ENCODE measurements around the gene HLA-DRA. TPM values are rescaled to one million over a fixed set of nuclear protein-coding genes. Genes with fewer than 3 reads are reported as not detected.

Gene HLA-DRA
- polyA plus RNA-seq, 2 of the 4 experiments (the other 2 are of a cell fraction): not detected

DNA sequence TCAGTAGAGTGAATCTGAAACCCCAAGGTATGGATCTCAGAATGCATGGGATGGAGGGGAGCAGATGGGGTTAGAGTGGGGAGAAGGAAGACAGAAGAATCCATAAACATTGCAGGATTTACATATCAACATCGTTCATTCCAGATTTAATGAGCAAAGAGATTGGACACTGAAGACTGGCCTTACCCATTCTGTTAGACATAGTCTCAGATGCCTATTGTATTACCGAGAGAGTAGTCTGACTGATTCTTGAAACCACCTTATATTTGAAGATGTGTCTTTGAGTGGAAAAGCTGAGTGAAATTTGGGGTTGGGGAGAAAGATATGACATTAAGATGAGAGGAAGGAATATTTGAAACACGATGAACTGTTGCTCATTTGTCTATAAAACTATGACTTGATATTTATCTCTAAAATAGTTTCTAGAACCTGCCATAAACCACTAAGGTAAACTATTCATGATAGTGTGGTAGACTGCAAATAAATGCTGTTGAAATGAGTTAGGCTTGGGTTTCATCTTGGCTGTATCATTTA, 5.7 kb downstream of the HLA-DRA start:
- ChIA-PET CTCF (interaction anchor here (0.7 to 1.4 kb wide), 3 partner anchors 10 to 421 kb away, joined by 3 to 4 read pairs (median 3); no protein-coding TSS in a partner anchor), POLR2A (no interaction called here)
- TF ChIP-seq HOXA7 (CRISPR knock-in tag; IDR thresholded peaks at IDR 0.05) (no peak), RFX5 (IDR thresholded peaks at IDR 0.05) (no peak), CBX8 (IDR thresholded peaks at IDR 0.05) (no peak), KDM1A (IDR thresholded peaks at IDR 0.05; ENCODE audit: low read depth) (no peak), TFCP2L1 (CRISPR knock-in tag; IDR thresholded peaks at IDR 0.05) (no peak), EHF (CRISPR knock-in tag; IDR thresholded peaks at IDR 0.05) (no peak), BCL3 (IDR thresholded peaks at IDR 0.05) (no peak), CHD2 (IDR thresholded peaks at IDR 0.05; ENCODE audit: low read length, partially characterized antibody) (no peak), ZFP36 (IDR thresholded peaks at IDR 0.05; ENCODE audit: borderline replicate concordance, partially characterized antibody) (no peak), NR3C1 (IDR thresholded peaks at IDR 0.05) (no peak), JUN (IDR thresholded peaks at IDR 0.05) (no peak), CEBPB (IDR thresholded peaks at IDR 0.05) (no peak), HOXB5 (CRISPR knock-in tag; IDR thresholded peaks at IDR 0.05) (no peak)
- Histone ChIP-seq H3K27ac (no peak overlapping the region), H3K4me2 (no peak overlapping the region), H3K4me1 (no peaks in the 10 kb centered on the region), H3K4me3 (no peak overlapping the region), H3K9me3 (no peaks in the 10 kb centered on the region)
- DNase-seq (ENCODE audit: low read depth in 1 of 2, low spot score in 1 of 2): no peak
- 0% methylated on average over 3 of the region's 3 CpGs for WGBS (ENCODE audit: missing lambda C conversion rate)
- FAIRE-seq: no peak
- ATAC-seq: no peak

- FAIRE-seq (no peak), DNase-seq (ENCODE audit: low read depth in 1 of 2, low spot score in 1 of 2) (no peak), ATAC-seq (no peak)
- no peak overlapping the region for H3K27ac ChIP-seq
- no peak overlapping the region for H3K4me2 ChIP-seq
- no peak for TF ChIP-seq POLR2AphosphoS2 (conservative IDR thresholded peaks at IDR 0.05; ENCODE audit: low read length)
- no peak for TF ChIP-seq TFCP2L1 (CRISPR knock-in tag; IDR thresholded peaks at IDR 0.05)
- no peak for TF ChIP-seq RAD21 (conservative IDR thresholded peaks at IDR 0.05 in 1 of 2, IDR thresholded peaks at IDR 0.05 in 1 of 2)
- no peak for TF ChIP-seq BCL3 (IDR thresholded peaks at IDR 0.05)
- TF ChIP-seq, protein P1, sequence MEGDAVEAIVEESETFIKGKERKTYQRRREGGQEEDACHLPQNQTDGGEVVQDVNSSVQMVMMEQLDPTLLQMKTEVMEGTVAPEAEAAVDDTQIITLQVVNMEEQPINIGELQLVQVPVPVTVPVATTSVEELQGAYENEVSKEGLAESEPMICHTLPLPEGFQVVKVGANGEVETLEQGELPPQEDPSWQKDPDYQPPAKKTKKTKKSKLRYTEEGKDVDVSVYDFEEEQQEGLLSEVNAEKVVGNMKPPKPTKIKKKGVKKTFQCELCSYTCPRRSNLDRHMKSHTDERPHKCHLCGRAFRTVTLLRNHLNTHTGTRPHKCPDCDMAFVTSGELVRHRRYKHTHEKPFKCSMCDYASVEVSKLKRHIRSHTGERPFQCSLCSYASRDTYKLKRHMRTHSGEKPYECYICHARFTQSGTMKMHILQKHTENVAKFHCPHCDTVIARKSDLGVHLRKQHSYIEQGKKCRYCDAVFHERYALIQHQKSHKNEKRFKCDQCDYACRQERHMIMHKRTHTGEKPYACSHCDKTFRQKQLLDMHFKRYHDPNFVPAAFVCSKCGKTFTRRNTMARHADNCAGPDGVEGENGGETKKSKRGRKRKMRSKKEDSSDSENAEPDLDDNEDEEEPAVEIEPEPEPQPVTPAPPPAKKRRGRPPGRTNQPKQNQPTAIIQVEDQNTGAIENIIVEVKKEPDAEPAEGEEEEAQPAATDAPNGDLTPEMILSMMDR (IDR thresholded peaks at IDR 0.05): no peak
- CTCF ChIA-PET: no interaction called here
- POLR2A ChIA-PET: no interaction called here
- H3K9me3 ChIP-seq: no peaks in the 10 kb centered on the region
- no peak overlapping the region for H3K4me3 ChIP-seq
- H3K4me1 ChIP-seq: no peaks in the 10 kb centered on the region
Measured at GRCh38 chr6:32447932-32448331, 8.2 kb downstream of the HLA-DRA start.

GRCh38 chr6:32449088-32449736, 9.5 kb downstream of the HLA-DRA start:
- ChIA-PET CTCF (no interaction called here), POLR2A (no interaction called here)
- no peak for ATAC-seq
- WGBS (ENCODE audit: missing lambda C conversion rate): 6% methylated on average over 1 of the region's 3 CpGs
- no peaks in the 10 kb centered on the region for H3K4me1 ChIP-seq
- H3K4me2 ChIP-seq: no peak overlapping the region
- no peak overlapping the region for H3K4me3 ChIP-seq
- H3K9me3 ChIP-seq: no peaks in the 10 kb centered on the region
- FAIRE-seq: no peak
- H3K27ac ChIP-seq: no peak overlapping the region
- DNase-seq (ENCODE audit: low read depth in 1 of 2, low spot score in 1 of 2): no peak
- TF ChIP-seq ZSCAN20 (CRISPR knock-in tag; IDR thresholded peaks at IDR 0.05): no peak
- TF ChIP-seq TP53 (CRISPR knock-in tag; IDR thresholded peaks at IDR 0.05): no peak
- TF ChIP-seq ESRRA (IDR thresholded peaks at IDR 0.05; ENCODE audit: borderline replicate concordance, low read length): no peak
- no peak for TF ChIP-seq JUN (IDR thresholded peaks at IDR 0.05)
- TF ChIP-seq RNF2 (IDR thresholded peaks at IDR 0.05; ENCODE audit: borderline replicate concordance, low read depth): no peak
- TF ChIP-seq HOXB13 (CRISPR knock-in tag; IDR thresholded peaks at IDR 0.05; ENCODE audit: low read depth): no peak
- no peak for TF ChIP-seq BCL3 (IDR thresholded peaks at IDR 0.05)
- TF ChIP-seq JUNB (IDR thresholded peaks at IDR 0.05): no peak
- TF ChIP-seq RAD21 (conservative IDR thresholded peaks at IDR 0.05 in 1 of 2, IDR thresholded peaks at IDR 0.05 in 1 of 2): no peak
- no peak for TF ChIP-seq FOSB (CRISPR knock-in tag; IDR thresholded peaks at IDR 0.05)
- TF ChIP-seq, protein P2, sequence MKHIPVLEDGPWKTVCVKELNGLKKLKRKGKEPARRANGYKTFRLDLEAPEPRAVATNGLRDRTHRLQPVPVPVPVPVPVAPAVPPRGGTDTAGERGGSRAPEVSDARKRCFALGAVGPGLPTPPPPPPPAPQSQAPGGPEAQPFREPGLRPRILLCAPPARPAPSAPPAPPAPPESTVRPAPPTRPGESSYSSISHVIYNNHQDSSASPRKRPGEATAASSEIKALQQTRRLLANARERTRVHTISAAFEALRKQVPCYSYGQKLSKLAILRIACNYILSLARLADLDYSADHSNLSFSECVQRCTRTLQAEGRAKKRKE (CRISPR knock-in tag; IDR thresholded peaks at IDR 0.05; ENCODE audit: low read depth): no peak
- TF ChIP-seq SMC3 (IDR thresholded peaks at IDR 0.05): no peak
- no peak for TF ChIP-seq BHLHE40 (IDR thresholded peaks at IDR 0.05; ENCODE audit: low read depth, low read length)

All from A549 (cell line).